Tibial nerve (tissue), 4 donors: Measurements from ENCODE around the gene PDCD11. TPM values are rescaled to one million over a fixed set of nuclear protein-coding genes. Genes with fewer than 3 reads are reported as not detected.

ENCODE experiments used
- DNase-seq, 2 donors: peaks; one replicate each; pipeline ENCODE4 v3.0.0-alpha.2; 2019; ENCODE audit warnings: low spot score in 2 of 2
- H3K27ac ChIP-seq, 4 donors: fragments of 200-600 bp; sonication (generic) in 3 of 4; one replicate each; pipeline ENCODE4 v1.5.1; 2017 to 2019; ENCODE audit warnings: mild to moderate bottlenecking in 1 of 4
- H3K27me3 ChIP-seq, 2 donors: fragments of 200-600 bp; sonication (generic) in 1 of 2; one replicate each; pipeline versions ENCODE4 v1.5.1 to v1.6.0; 2017 to 2019
- H3K36me3 ChIP-seq, 3 donors: fragments of 200-600 bp; sonication (generic); one replicate each; pipeline ENCODE4 v1.5.1; 2018 to 2019
- H3K4me1 ChIP-seq, 4 donors: fragments of 200-600 bp; sonication (generic) in 3 of 4; one replicate each; pipeline ENCODE4 v1.5.1; 2017 to 2019
- H3K4me3 ChIP-seq, 4 donors: fragments of 200-600 bp; sonication (generic) in 3 of 4; one replicate each; pipeline ENCODE4 v1.5.1; 2017 to 2019; ENCODE audit warnings: mild to moderate bottlenecking in 1 of 4, moderate library complexity in 1 of 4
- H3K9me3 ChIP-seq, 4 donors: fragments of 200-600 bp; sonication (generic) in 3 of 4; one replicate each; pipeline ENCODE4 v1.5.1; 2017 to 2019
- CTCF ChIP-seq, 5 experiments: fragments of 200-600 bp in 3 of 5; fragments of 450-650 bp in 2 of 5; sonication (generic) in 3 of 5; IDR thresholded peaks; one replicate each; pipeline ENCODE4 v1.5.1; 2016 to 2019; ENCODE audit warnings: antibody characterized with exemption in 5 of 5, mild to moderate bottlenecking in 3 of 5, moderate library complexity in 2 of 5
- EP300 ChIP-seq, 2 donors: sonication (generic); formaldehyde crosslinking; IDR thresholded peaks; one replicate each; pipeline ENCODE4 v1.6.1; 2017; ENCODE audit warnings: antibody characterized with exemption in 2 of 2, mild to moderate bottlenecking in 1 of 2
- POLR2A ChIP-seq, 2 donors: fragments of 450-650 bp; IDR thresholded peaks; one replicate each; pipeline ENCODE4 v1.6.1; 2017; ENCODE audit warnings: antibody characterized with exemption in 2 of 2, mild to moderate bottlenecking in 2 of 2, moderate library complexity in 2 of 2
- WGBS, 2 donors: methylation state at CpG; one replicate each; pipeline ENCODE4 v1.1.5; 2018; 5-methylcytosine and 5-hydroxymethylcytosine counted together
- total RNA-seq, 4 donors: library from RNA; depleted of rRNA; stranded (reverse); fragments of >200 nt; gene quantifications; one replicate each; pipeline ENCODE4 v1.1.0, GENCODE V29; 2016

PDCD11 gene
- total RNA-seq, 4 donors from 2014 or later = 15.3 to 23.7 (median 17.5) TPM

- peaks cover 0 to 34% of the 10 kb centered on the region in 2 donors for H3K27me3 ChIP-seq
- no peaks in the 10 kb centered on the region for H3K9me3 ChIP-seq
- WGBS, 2 donors = 80 to 83% methylated on average over 1 of the region's 1 CpG
- H3K27ac ChIP-seq = no peak overlapping the region
- no peak for DNase-seq
- H3K36me3 ChIP-seq = no peaks in the 10 kb centered on the region
- no peak for TF ChIP-seq CTCF (IDR thresholded peaks at IDR 0.05)
- no peak for TF ChIP-seq POLR2A (IDR thresholded peaks at IDR 0.05)
- peaks cover 0 to 30% (median 11%) of the 10 kb centered on the region in 4 donors for H3K4me1 ChIP-seq
- no peak overlapping the region for H3K4me3 ChIP-seq
These were observed 94.5 kb downstream of the PDCD11 start for GRCh38 chr10:103490986-103491314.

GRCh38 chr10:103491729-103492364 lies 95.4 kb downstream of the PDCD11 start:
- TF ChIP-seq CTCF (IDR thresholded peaks at IDR 0.05) = no peak
- WGBS, 2 donors = 57 to 73% methylated on average over 7 of the region's 7 CpGs
- DNase-seq = no peak
- Histone ChIP-seq H3K27me3 (peaks cover 0 to 39% of the 10 kb centered on the region in 2 donors), H3K9me3 (no peaks in the 10 kb centered on the region), H3K27ac (no peak overlapping the region), H3K4me3 (no peak overlapping the region), H3K4me1 (peaks cover 0 to 30% (median 11%) of the 10 kb centered on the region in 4 donors), H3K36me3 (no peaks in the 10 kb centered on the region)

GRCh38 chr10:103492655-103493261 lies 96.3 kb downstream of the PDCD11 start:
- H3K27ac ChIP-seq = no peak overlapping the region

GRCh38 chr10:103493362-103493915 lies 97.0 kb downstream of the PDCD11 start, which contains the start of gene NEURL1:
NEURL1 (plus strand) TSS chr10:103493705; CDS start chr10:103494388, 683 bp downstream.
- Histone ChIP-seq H3K4me1 (peaks cover 0 to 30% (median 11%) of the 10 kb centered on the region in 4 donors), H3K4me3 (peak within 1 kb of the TSS; percentile 25 to 54 (median 51)), H3K9me3 (no peaks in the 10 kb centered on the region), H3K36me3 (no peaks in the 10 kb centered on the region), H3K27ac (no peak within 1 kb of the TSS), H3K27me3 (peaks cover 0 to 42% of the 10 kb centered on the region in 2 donors)
- 3 to 5% methylated on average over 3 to 35 of the region's 65 CpGs for WGBS, 2 donors
- no peak for DNase-seq
- TF ChIP-seq POLR2A (IDR thresholded peaks at IDR 0.05) (no peak), CTCF (IDR thresholded peaks at IDR 0.05) (no peak), EP300 (IDR thresholded peaks at IDR 0.05) (no peak)

More at GRCh38 chr10:103492655-103493261, 96.3 kb downstream of the PDCD11 start:
- Histone ChIP-seq H3K4me1 (peaks cover 0 to 30% (median 11%) of the 10 kb centered on the region in 4 donors), H3K4me3 (peak overlapping the region in 2 of 4 donors; percentile 52 to 54), H3K9me3 (no peaks in the 10 kb centered on the region), H3K27me3 (peaks cover 0 to 42% of the 10 kb centered on the region in 2 donors), H3K36me3 (no peaks in the 10 kb centered on the region)
- no peak for TF ChIP-seq EP300 (IDR thresholded peaks at IDR 0.05)
- TF ChIP-seq CTCF (IDR thresholded peaks at IDR 0.05) = no peak
- TF ChIP-seq POLR2A (IDR thresholded peaks at IDR 0.05) = no peak
- WGBS, 2 donors = 68 to 71% methylated on average over 2 to 5 of the region's 5 CpGs
- DNase-seq = no peak
